Colonic mucosa (tissue), 4 donors: ENCODE results near the gene ADAMTS2. TPM values are rescaled to one million over a fixed set of nuclear protein-coding genes. Genes with fewer than 3 reads are reported as not detected.
A peak's percentile ranks its signal among the peaks of the same experiment; 100 is the strongest.

Experiments
- DNase-seq: peaks from one replicate; pipeline ENCODE4 v3.0.0-alpha.2; 2020
- H3K27ac ChIP-seq: fragments of 200-600 bp; one replicate; pipeline ENCODE4 v1.8.0; 2021
- H3K27me3 ChIP-seq: fragments of 200-600 bp; one replicate; pipeline ENCODE4 v1.8.0; 2021
- H3K36me3 ChIP-seq: fragments of 200-600 bp; one replicate; pipeline ENCODE4 v1.8.0; 2021
- H3K4me1 ChIP-seq: fragments of 200-600 bp; one replicate; pipeline ENCODE4 v1.8.0; 2021; ENCODE audit warnings: mild to moderate bottlenecking
- H3K4me3 ChIP-seq: fragments of 200-600 bp; one replicate; pipeline ENCODE4 v1.8.0; 2021
- H3K9ac ChIP-seq, 2 donors: one replicate each; pipeline ENCODE4 v1.7.0; 2013; ENCODE audit warnings: control low read depth in 2 of 2, low read depth in 2 of 2, low read length in 2 of 2
- H3K9me3 ChIP-seq: fragments of 200-600 bp; one replicate; pipeline ENCODE4 v1.8.0; 2021
- CTCF ChIP-seq: fragments of 200-600 bp; IDR thresholded peaks from one replicate; pipeline ENCODE4 v1.8.0; 2022; ENCODE audit warnings: antibody characterized with exemption, mild to moderate bottlenecking
- intact Hi-C: fragments of 100-400 bp; cut with DNase I; formaldehyde crosslinking; loops from one replicate; pipeline ENCODE4 v1.14.1; 2022
- total RNA-seq, 2 donors: library from RNA; stranded (reverse); fragmentation: NEBNext Ultra II Directional in 1 of 2; extraction: Animal tissue kit (Norgen Biotek cat#: 25700) in 1 of 2; gene quantifications; one replicate each; pipeline ENCODE4 v1.2.1, GENCODE V29; 2021
- donor health status: healthy.
- donor health status: DM: no; HTN: no; CAD: no.
- donor health status: DM: no; HTN: no; CAD: no.

The ADAMTS2 gene
- total RNA-seq, 2 donors from 2014 or later: 2.9 to 4.0 TPM

- H3K27me3 ChIP-seq: no peaks in the 10 kb centered on the region
- no peak overlapping the region for H3K4me3 ChIP-seq
- no peaks in the 10 kb centered on the region for H3K9me3 ChIP-seq
- DNase-seq: no peak
- H3K4me1 ChIP-seq: no peaks in the 10 kb centered on the region
- no peak for TF ChIP-seq CTCF
- H3K9ac ChIP-seq: no peak overlapping the region
- no peaks in the 10 kb centered on the region for H3K36me3 ChIP-seq
- intact Hi-C loops: no loop called here
- no peak overlapping the region for H3K27ac ChIP-seq
These were observed 47.6 kb downstream of the ADAMTS2 start for GRCh38 chr5:179297486-179298180.

GRCh38 chr5:179297026-179297425 is 48.2 kb downstream of the ADAMTS2 start:
- H3K9me3 ChIP-seq: no peaks in the 10 kb centered on the region
- no peak overlapping the region for H3K4me3 ChIP-seq
- no peak overlapping the region for H3K27ac ChIP-seq
- no peaks in the 10 kb centered on the region for H3K36me3 ChIP-seq
- intact Hi-C loops: no loop called here
- H3K27me3 ChIP-seq: no peaks in the 10 kb centered on the region
- no peak overlapping the region for H3K9ac ChIP-seq
- no peak for DNase-seq
- no peaks in the 10 kb centered on the region for H3K4me1 ChIP-seq
- no peak for TF ChIP-seq CTCF

GRCh38 chr5:179296150-179296821 is 49.0 kb downstream of the ADAMTS2 start:
- no peaks in the 10 kb centered on the region for H3K36me3 ChIP-seq
- H3K9ac ChIP-seq: no peak overlapping the region
- H3K9me3 ChIP-seq: no peaks in the 10 kb centered on the region
- no peak for DNase-seq
- no peaks in the 10 kb centered on the region for H3K4me1 ChIP-seq
- H3K4me3 ChIP-seq: no peak overlapping the region
- intact Hi-C loops: no loop called here
- H3K27ac ChIP-seq: no peak overlapping the region
- H3K27me3 ChIP-seq: no peaks in the 10 kb centered on the region
- TF ChIP-seq CTCF: no peak

- Histone ChIP-seq H3K27me3 (no peaks in the 10 kb centered on the region), H3K27ac (no peak overlapping the region), H3K4me3 (no peak overlapping the region), H3K9ac (no peak overlapping the region), H3K36me3 (no peaks in the 10 kb centered on the region), H3K4me1 (no peaks in the 10 kb centered on the region), H3K9me3 (no peaks in the 10 kb centered on the region)
- intact Hi-C loops: no loop called here
- no peak for TF ChIP-seq CTCF
- DNase-seq: no peak
These were observed 49.5 kb downstream of the ADAMTS2 start for GRCh38 chr5:179295778-179296149.

GRCh38 chr5:179294891-179295777 is 50.1 kb downstream of the ADAMTS2 start:
- Histone ChIP-seq H3K4me1 (no peaks in the 10 kb centered on the region), H3K9ac (peak overlapping the region in 1 of 2 donors; percentile 12), H3K36me3 (no peaks in the 10 kb centered on the region), H3K27ac (no peak overlapping the region), H3K27me3 (no peaks in the 10 kb centered on the region), H3K4me3 (no peak overlapping the region), H3K9me3 (no peaks in the 10 kb centered on the region)
- DNase-seq: no peak
- no peak for TF ChIP-seq CTCF
- intact Hi-C loops: no loop called here
